Measurements from ENCODE around the gene HDAC11.

DNA sequence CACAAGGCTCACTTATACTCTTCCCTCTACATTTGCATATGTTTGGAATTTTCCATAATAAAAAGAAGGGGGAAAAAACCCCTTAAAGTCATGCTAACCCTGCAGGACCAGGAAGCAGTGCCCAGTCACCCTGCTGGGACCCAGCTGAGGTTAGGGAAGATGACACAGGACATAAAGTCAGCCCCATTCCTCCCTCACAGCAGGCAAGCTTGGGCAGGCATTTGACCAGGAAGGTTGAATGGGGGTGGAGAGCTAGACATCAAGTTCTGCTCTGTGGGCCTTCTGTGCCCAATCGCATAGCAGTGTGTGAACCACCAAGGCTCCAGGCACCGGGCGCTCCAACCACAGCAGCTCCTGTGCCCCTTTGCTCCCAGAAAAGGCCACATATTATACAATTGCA, 7.1 kb upstream of the HDAC11 start:
- TF ChIP-seq, protein P1, sequence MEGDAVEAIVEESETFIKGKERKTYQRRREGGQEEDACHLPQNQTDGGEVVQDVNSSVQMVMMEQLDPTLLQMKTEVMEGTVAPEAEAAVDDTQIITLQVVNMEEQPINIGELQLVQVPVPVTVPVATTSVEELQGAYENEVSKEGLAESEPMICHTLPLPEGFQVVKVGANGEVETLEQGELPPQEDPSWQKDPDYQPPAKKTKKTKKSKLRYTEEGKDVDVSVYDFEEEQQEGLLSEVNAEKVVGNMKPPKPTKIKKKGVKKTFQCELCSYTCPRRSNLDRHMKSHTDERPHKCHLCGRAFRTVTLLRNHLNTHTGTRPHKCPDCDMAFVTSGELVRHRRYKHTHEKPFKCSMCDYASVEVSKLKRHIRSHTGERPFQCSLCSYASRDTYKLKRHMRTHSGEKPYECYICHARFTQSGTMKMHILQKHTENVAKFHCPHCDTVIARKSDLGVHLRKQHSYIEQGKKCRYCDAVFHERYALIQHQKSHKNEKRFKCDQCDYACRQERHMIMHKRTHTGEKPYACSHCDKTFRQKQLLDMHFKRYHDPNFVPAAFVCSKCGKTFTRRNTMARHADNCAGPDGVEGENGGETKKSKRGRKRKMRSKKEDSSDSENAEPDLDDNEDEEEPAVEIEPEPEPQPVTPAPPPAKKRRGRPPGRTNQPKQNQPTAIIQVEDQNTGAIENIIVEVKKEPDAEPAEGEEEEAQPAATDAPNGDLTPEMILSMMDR (IDR thresholded peaks at IDR 0.05; ENCODE audit: low read depth, low read length), result no peak
- TF ChIP-seq EZH2phosphoT487 (IDR thresholded peaks at IDR 0.05; ENCODE audit: low read depth), result no peak

Measured in OCI-LY3 (cell line).